ENCODE results near the gene SLC8A3. TPM values are rescaled to one million over a fixed set of nuclear protein-coding genes. Genes with fewer than 3 reads are reported as not detected.

Gene SLC8A3
- total and polyA plus RNA-seq, 2 donors (not counting 3 experiments of a cell fraction or from before 2014, with no cell fraction given) = not detected

GRCh38 chr14:70190156-70190555 lies 1.4 kb upstream of the SLC8A3 start:
- dilution Hi-C loops (cut with MboI; ENCODE audit: extremely low pct_ligation_motif_present, low sequenced_read_pairs) = no loop called here
- no peaks in the 10 kb centered on the region for H3K9me1 ChIP-seq (replicated peaks; ENCODE audit: control insufficient read depth, extremely low read depth, insufficient read depth, low read length)
- H3K27me3 ChIP-seq (ENCODE audit: control insufficient read depth in 2 of 2, insufficient read depth in 2 of 2, low read length in 2 of 2) = peaks cover 16 to 30% of the 10 kb centered on the region in 2 experiments
- H3K4me1 ChIP-seq (ENCODE audit: control insufficient read depth, extremely low read depth, insufficient read depth, low read length) = peaks cover 19% of the 10 kb centered on the region
- no peak overlapping the region for H2AFZ ChIP-seq (ENCODE audit: low read depth, low read length)
- ChIA-PET POLR2A (no interaction called here), CTCF (interaction anchor here (0.9 kb wide), 1 partner anchor 103 kb away, joined by 3 read pairs; no protein-coding TSS in a partner anchor)
- H3K9ac ChIP-seq (replicated peaks; ENCODE audit: extremely low read depth, insufficient read depth, low read length) = no peak overlapping the region
- no peak for DNase-seq (ENCODE audit: low read depth, low spot score)
- no peaks in the 10 kb centered on the region for H3K79me2 ChIP-seq (ENCODE audit: control insufficient read depth, insufficient read depth, low read length)
- TF ChIP-seq MYC (IDR thresholded peaks at IDR 0.05; ENCODE audit: low read depth, low read length) (no peak), POLR2A (IDR thresholded peaks at IDR 0.05; ENCODE audit: low read depth, low read length) (no peak), MAX (IDR thresholded peaks at IDR 0.05; ENCODE audit: insufficient read depth, insufficient read length) (no peak), GATA2 (IDR thresholded peaks at IDR 0.05; ENCODE audit: insufficient read depth, insufficient read length, low read depth, low read length) (no peak), JUN (IDR thresholded peaks at IDR 0.05; ENCODE audit: borderline replicate concordance, insufficient read depth, insufficient read length, low read depth) (no peak), FOS (IDR thresholded peaks at IDR 0.05; ENCODE audit: borderline replicate concordance, insufficient read depth, low read length) (no peak), EZH2 (IDR thresholded peaks at IDR 0.05; ENCODE audit: borderline replicate concordance, low read depth, low read length, severe bottlenecking) (no peak), CTCF (IDR thresholded peaks at IDR 0.05; ENCODE audit: extremely low read depth in 1 of 2, insufficient read depth in 1 of 2, low read depth in 1 of 2, low read length in 2 of 2) (no peak), POLR2AphosphoS5 (IDR thresholded peaks at IDR 0.05; ENCODE audit: insufficient read depth, low read depth, low read length) (no peak)
- no peaks in the 10 kb centered on the region for H3K36me3 ChIP-seq (ENCODE audit: control insufficient read depth in 2 of 2, extremely low read depth in 1 of 2, insufficient read depth in 2 of 2, low read length in 2 of 2)
- intact Hi-C loops (cut with micrococcal nuclease) = no loop called here
- no peak overlapping the region for H3K4me3 ChIP-seq (replicated peaks in 1 of 3; ENCODE audit: insufficient read depth in 1 of 3, low read depth in 1 of 3, low read length in 3 of 3)
- H4K20me1 ChIP-seq (replicated peaks; ENCODE audit: control insufficient read depth, extremely low read depth, insufficient read depth, low read length) = no peaks in the 10 kb centered on the region
- BruUV-seq (replicated peaks) = no TSS peak
- H3K27ac ChIP-seq (ENCODE audit: insufficient read depth, low read depth, low read length) = no peak overlapping the region
- no peaks in the 10 kb centered on the region for H3K9me3 ChIP-seq (replicated peaks; ENCODE audit: control insufficient read depth, insufficient read depth, low read length)
- no peak overlapping the region for H3K4me2 ChIP-seq (ENCODE audit: insufficient read depth, low read length)
- FAIRE-seq = no peak

Measured in endothelial cell of umbilical vein (primary cell).